Subcutaneous abdominal adipose tissue (tissue), 5 donors: ENCODE measurements around the gene CABLES2.

Experiments
- H3K27ac ChIP-seq: one replicate; pipeline ENCODE4 v1.7.0; 2013; ENCODE audit warnings: low read depth, mild to moderate bottlenecking, inconsistent platforms, low read length, moderate library complexity
- H3K27me3 ChIP-seq, 5 donors: one replicate each; pipeline ENCODE4 v1.7.0; 2013; ENCODE audit warnings: low read length in 5 of 5, inconsistent platforms in 1 of 5; ENCODE audit not compliant: control insufficient read depth in 5 of 5, insufficient read depth in 4 of 5
- H3K36me3 ChIP-seq, 5 donors: one replicate each; pipeline ENCODE4 v1.7.0; 2013; ENCODE audit warnings: low read length in 5 of 5; ENCODE audit not compliant: control insufficient read depth in 5 of 5, insufficient read depth in 5 of 5
- H3K4me1 ChIP-seq, 5 donors: one replicate each; pipeline ENCODE4 v1.7.0; 2013; ENCODE audit warnings: low read length in 5 of 5, mild to moderate bottlenecking in 3 of 5, moderate library complexity in 1 of 5; ENCODE audit not compliant: control insufficient read depth in 5 of 5, insufficient read depth in 5 of 5
- H3K4me3 ChIP-seq, 5 donors: one replicate each; pipeline ENCODE4 v1.7.0; 2013; ENCODE audit warnings: low read length in 5 of 5, low read depth in 1 of 5
- H3K9ac ChIP-seq, 5 donors: one replicate each; pipeline ENCODE4 v1.7.0; 2013; ENCODE audit warnings: low read length in 5 of 5, mild to moderate bottlenecking in 4 of 5, moderate library complexity in 3 of 5
- H3K9me3 ChIP-seq, 5 donors: one replicate each; pipeline ENCODE4 v1.7.0; 2013; ENCODE audit warnings: low read length in 5 of 5; ENCODE audit not compliant: control insufficient read depth in 5 of 5
- donor health status: healthy.
- donor health status: healthy.
- donor health status: healthy.
- donor health status: healthy.
- donor health status: healthy.

CABLES2 gene

DNA sequence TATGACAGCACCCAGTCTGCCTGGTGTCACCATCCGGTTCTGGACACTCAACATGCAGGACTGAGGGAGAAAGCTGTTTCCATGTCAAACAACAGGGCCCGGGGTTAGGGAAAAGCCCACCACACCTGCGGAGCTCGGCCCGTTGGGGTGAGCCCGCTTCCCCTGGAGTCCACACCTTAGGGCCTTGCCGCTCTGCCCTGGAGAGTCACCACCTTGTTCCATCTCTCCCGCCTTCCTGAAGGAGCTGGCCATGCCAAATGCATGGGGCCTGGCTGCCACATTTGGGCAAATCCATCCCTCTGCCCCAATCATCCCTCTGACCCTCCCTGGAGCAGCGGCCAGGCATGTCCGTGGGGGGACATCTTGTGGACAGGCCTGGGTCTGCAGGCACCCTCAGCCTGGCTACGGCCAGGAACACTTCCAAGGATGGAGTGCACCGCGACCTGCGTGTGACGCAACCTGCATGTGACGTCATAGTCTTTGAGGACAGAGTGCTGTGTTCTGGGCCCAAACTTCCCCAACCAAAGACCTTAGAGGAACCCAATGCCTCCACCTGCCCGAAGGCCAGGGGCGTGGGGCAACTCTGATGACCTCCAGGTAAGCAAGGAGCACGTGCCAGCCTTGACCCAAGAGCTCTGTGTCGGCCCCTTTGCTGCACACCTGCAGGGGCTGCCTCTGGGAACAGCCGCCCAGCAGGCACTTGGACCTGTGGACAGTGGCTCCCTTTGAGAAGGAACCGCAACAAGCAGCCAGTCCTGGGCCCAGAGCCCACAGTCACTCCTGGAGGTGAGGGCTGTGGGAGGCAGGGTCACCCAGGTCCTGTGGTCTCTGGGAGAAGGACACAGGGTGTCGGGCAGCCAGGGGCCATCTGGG is 1.7 kb downstream of the CABLES2 start:
- peaks cover 0 to 36% (median 29%) of the 10 kb centered on the region in 5 donors for H3K4me1 ChIP-seq
- peaks cover 0 to 9% (median 6%) of the 10 kb centered on the region in 5 donors for H3K27me3 ChIP-seq
- H3K9ac ChIP-seq, result peak overlapping the region in 2 of 5 donors; percentile 35 to 95
- H3K27ac ChIP-seq, result no peak overlapping the region
- H3K9me3 ChIP-seq, result no peaks in the 10 kb centered on the region
- H3K4me3 ChIP-seq, result peak overlapping the region in 2 of 5 donors; percentile 72 to 73
- H3K36me3 ChIP-seq, result peaks cover 0 to 8% (median 0%) of the 10 kb centered on the region in 5 donors

DNA sequence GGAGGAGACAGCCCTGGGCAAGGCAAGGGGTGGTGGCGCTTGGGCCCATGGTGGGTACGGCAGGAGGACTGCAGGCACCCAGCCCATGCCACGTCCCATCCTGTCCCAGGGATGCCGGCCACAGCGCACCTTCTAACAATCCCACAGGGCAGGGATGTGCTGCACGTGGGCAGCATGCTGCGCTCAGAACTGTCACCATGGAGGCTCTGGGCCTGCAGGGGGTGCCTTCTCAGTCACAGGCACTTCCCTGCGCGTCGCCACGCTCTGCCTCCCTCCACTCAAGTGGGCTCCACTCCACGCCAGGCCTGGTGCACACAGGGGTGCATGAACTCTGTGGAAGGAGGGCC is 2.4 kb downstream of the CABLES2 start:
- peaks cover 0 to 30% (median 24%) of the 10 kb centered on the region in 5 donors for H3K4me1 ChIP-seq
- H3K9me3 ChIP-seq, result no peaks in the 10 kb centered on the region
- no peak overlapping the region for H3K9ac ChIP-seq
- no peak overlapping the region for H3K4me3 ChIP-seq
- peaks cover 0 to 8% (median 0%) of the 10 kb centered on the region in 5 donors for H3K36me3 ChIP-seq
- no peak overlapping the region for H3K27ac ChIP-seq
- H3K27me3 ChIP-seq, result peaks cover 0 to 9% (median 6%) of the 10 kb centered on the region in 5 donors

- Histone ChIP-seq H3K27ac (no peak overlapping the region), H3K9ac (no peak overlapping the region), H3K4me3 (no peak overlapping the region), H3K9me3 (no peaks in the 10 kb centered on the region), H3K4me1 (peaks cover 0 to 27% (median 21%) of the 10 kb centered on the region in 5 donors), H3K27me3 (peaks cover 0 to 7% (median 3%) of the 10 kb centered on the region in 5 donors), H3K36me3 (peaks cover 0 to 8% (median 0%) of the 10 kb centered on the region in 5 donors)
Measured at GRCh38 chr20:62404112-62404665, 2.9 kb downstream of the CABLES2 start.

- Histone ChIP-seq H3K9ac (no peak overlapping the region), H3K9me3 (no peaks in the 10 kb centered on the region), H3K4me1 (peaks cover 0 to 27% (median 21%) of the 10 kb centered on the region in 5 donors), H3K36me3 (peaks cover 0 to 8% (median 0%) of the 10 kb centered on the region in 5 donors), H3K27me3 (peaks cover 0 to 3% (median 0%) of the 10 kb centered on the region in 5 donors), H3K4me3 (no peak overlapping the region), H3K27ac (no peak overlapping the region)
Measured at GRCh38 chr20:62403331-62403730, 3.8 kb downstream of the CABLES2 start.

DNA sequence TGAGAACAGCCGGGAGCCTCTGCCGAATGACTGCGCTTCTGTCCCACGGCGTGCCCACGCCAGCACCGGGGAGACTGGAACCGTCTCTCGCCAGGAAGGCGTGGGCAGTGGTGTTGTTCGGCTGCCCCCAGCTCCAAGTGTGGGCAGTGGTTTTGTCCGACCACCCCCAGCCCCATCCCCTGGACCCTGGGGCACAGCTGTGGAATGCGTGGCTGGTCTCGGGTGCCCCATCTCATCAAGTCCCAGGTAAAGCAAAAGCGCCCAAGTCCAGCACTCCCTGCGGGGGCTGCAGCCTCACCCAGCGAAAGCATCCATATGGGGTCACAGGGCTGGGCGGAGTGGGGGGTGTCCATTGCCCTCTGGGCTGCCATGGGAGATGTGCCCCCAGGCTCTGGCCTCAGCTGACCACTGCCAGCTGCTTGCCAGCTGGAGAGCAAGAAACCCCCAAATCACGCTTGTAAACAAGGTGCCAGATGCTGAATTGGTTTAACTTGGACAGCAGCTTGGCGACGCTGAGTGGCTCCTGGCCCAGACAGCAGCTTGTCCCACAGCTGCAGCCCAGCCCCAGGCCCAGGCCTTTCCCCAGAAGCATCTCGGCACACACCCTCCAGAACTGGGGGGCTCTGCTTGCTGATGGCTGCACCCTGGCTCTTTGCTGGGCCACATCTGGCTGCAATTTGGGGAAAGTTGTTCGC is 4.5 kb downstream of the CABLES2 start:
- no peaks in the 10 kb centered on the region for H3K9me3 ChIP-seq
- H3K4me3 ChIP-seq, result no peak overlapping the region
- H3K27me3 ChIP-seq, result no peaks in the 10 kb centered on the region
- H3K9ac ChIP-seq, result no peak overlapping the region
- H3K27ac ChIP-seq, result no peak overlapping the region
- H3K4me1 ChIP-seq, result peaks cover 0 to 22% (median 19%) of the 10 kb centered on the region in 5 donors
- peaks cover 0 to 10% (median 0%) of the 10 kb centered on the region in 5 donors for H3K36me3 ChIP-seq

- Histone ChIP-seq H3K9ac (no peak overlapping the region), H3K27me3 (no peaks in the 10 kb centered on the region), H3K9me3 (no peaks in the 10 kb centered on the region), H3K4me1 (peaks cover 0 to 15% (median 11%) of the 10 kb centered on the region in 5 donors), H3K27ac (no peak overlapping the region), H3K4me3 (no peak overlapping the region), H3K36me3 (peaks cover 0 to 15% (median 0%) of the 10 kb centered on the region in 5 donors)
Measured at GRCh38 chr20:62401331-62401779, 5.7 kb downstream of the CABLES2 start.

GRCh38 chr20:62400541-62400940 is 6.5 kb downstream of the CABLES2 start:
- Histone ChIP-seq H3K4me3 (no peak overlapping the region), H3K9me3 (no peaks in the 10 kb centered on the region), H3K9ac (no peak overlapping the region), H3K36me3 (peaks cover 0 to 20% (median 2%) of the 10 kb centered on the region in 5 donors), H3K4me1 (peaks cover 0 to 7% (median 3%) of the 10 kb centered on the region in 5 donors), H3K27ac (no peak overlapping the region), H3K27me3 (no peaks in the 10 kb centered on the region)

DNA sequence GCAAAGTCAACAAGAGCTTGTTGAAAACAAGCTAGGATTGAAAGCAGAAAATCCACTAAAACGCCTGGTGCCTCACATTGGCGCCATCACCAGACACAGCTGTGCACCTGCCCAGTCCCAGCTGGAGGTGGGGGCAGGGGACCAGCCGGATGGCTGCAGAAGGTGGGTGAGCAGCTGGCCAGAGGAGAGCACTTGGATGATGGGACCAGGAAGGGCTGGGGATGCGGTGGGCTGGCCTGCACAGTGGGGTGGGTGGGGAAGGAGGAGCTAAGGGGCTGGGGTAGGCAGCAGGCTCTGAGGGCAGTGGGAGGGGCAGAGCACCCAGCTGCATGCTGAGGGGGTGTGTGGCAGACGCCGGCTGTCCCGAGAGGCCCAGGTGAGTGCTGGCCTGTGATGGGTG is 7.1 kb downstream of the CABLES2 start:
- no peaks in the 10 kb centered on the region for H3K9me3 ChIP-seq
- no peak overlapping the region for H3K27ac ChIP-seq
- no peaks in the 10 kb centered on the region for H3K27me3 ChIP-seq
- H3K4me1 ChIP-seq, result peaks cover 0 to 2% (median 0%) of the 10 kb centered on the region in 5 donors
- H3K4me3 ChIP-seq, result no peak overlapping the region
- H3K9ac ChIP-seq, result no peak overlapping the region
- peaks cover 0 to 20% (median 2%) of the 10 kb centered on the region in 5 donors for H3K36me3 ChIP-seq

DNA sequence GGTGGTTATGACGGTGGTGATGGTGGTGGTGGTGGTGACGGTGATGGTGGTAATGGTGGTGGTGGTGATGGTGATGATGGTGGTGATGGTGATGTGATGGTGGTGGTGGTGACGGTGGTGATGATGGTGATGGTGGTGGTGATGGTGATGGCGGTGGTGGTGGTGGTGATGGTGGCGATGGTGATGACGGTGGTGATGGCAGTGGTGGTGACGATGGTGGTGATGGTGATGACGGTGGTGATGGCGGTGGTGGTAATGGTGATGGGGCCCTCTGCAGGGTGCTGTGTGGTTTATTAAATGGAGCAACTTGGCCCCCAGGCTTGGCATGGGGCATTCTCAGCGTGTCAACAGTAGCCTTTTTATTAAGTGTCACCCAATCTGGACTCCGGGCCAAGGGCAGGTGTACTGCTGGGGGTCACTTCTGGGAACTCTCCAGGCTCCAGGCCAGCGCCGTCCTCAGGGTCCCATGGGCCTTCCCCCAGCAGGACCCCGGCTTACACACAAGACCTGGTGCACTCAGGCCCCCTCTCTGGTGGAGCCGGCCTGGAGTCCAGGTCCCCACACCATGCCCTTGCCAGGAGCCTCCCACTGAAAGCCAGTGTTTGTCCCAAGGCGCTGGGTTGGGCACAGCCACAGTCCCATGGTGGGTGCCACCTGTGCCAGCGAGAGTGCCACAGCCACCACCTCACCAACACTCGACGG is 8.8 kb downstream of the CABLES2 start:
- Histone ChIP-seq H3K4me1 (no peaks in the 10 kb centered on the region), H3K4me3 (no peak overlapping the region), H3K9me3 (no peaks in the 10 kb centered on the region), H3K36me3 (peaks cover 0 to 34% (median 14%) of the 10 kb centered on the region in 5 donors), H3K27ac (no peak overlapping the region), H3K27me3 (no peaks in the 10 kb centered on the region), H3K9ac (no peak overlapping the region)
